Measurements from ENCODE around the gene KLHL24.
"Not testable (repeated sequence)": the region's sequence is repeated elsewhere in the genome, so short reads cannot be mapped to it uniquely, and the experiment has no call there.

Gene KLHL24

DNA sequence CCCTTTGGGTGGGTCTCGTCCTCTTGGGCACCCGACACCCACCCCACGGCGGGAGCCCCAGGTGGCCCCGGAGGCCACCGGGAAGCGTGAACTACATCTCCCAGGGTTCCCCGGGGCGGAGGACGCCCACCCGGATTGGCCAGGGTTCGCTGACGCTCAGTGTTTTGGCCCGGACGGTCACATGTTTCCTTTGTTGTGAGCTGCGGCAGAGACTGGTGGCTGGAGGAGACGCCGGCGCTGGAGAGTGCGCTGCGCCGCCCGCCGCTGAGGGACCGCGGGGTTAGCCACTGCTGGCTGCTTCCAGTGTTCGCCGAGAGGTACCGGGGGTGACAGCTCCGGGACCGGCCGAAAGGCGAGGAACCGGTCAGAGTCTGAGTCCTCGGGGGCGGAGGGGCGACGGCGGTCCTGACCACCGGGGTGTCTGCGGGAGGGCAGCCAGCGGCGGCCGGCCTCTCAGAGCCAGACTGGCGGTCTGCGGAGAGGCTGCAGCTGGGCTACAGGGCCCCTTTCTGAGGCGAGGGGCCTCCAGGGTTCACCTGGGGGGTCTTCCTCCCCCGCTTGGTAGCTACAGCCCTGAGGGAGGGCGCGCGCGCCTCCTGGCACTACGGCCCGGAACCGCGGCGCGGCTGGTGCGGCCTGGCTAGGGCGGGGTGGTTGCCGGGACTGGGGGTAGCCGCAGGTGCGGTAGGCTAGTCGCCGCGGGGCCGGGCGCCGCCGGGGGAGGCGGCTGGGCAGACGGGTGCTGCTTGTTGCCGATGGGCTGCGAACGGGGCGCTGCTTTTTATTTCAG is at the start of gene KLHL24:
Gene KLHL24 (plus strand): TSS at position 193 of the 790 bp plus-strand sequence. CDS start 14,734 bp downstream, outside the sequence.
- DNase-seq (ENCODE audit: low spot score), result peak; percentile 95

GRCh38 chr3:183586477-183586876 is 48.9 kb upstream of the KLHL24 start:
- DNase-seq (ENCODE audit: low spot score), result no peak

DNA sequence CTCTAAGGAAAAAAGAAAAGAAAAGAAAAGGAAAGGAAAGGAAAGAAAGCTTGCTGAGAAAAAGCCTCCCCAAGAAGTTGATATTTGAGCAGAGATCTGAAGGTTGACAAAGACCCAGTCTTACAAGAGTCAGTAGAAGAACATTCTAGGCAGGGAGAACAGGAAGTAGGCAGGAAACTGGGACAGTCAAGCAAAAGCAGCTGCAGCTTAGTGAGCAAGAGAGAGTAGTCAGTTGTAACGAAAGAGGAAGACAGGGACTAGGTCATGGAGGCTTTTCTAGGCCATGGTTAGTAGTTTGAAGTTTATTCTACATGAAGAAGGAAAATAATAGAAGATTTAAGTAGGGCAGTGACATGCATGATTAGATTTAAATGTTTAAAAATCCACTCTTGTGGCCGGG is 48.1 kb upstream of the KLHL24 start:
- no peak for DNase-seq (ENCODE audit: low spot score)

DNA sequence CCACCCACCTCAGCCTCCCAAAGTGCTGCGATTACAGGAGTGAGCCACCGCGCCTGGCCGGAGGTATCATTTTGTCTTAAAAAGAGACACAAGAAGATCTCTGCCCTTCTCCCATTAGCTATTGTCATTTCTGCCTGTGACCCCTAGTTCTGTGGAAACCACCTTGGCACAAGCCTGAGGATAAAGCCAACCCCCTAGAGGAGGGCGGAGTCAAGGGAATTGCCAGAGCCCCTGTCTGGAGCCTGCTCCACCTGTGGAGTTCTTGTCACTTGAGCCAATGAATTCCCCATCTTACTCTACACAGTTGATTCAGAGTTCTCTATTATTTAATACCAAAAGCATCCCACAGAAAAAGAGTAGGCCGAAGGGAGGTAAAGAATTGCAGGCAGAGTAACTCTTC is 45.0 kb upstream of the KLHL24 start:
- no peak for DNase-seq (ENCODE audit: low spot score)

- no peak for DNase-seq (ENCODE audit: low spot score)
Observed at GRCh38 chr3:183591881-183592521, 43.4 kb upstream of the KLHL24 start.

- DNase-seq (ENCODE audit: low spot score), result no peak
Observed at GRCh38 chr3:183592821-183593220, 42.6 kb upstream of the KLHL24 start.

- DNase-seq (ENCODE audit: low spot score), result no peak
Observed at GRCh38 chr3:183594636-183595035, 40.8 kb upstream of the KLHL24 start.

DNA sequence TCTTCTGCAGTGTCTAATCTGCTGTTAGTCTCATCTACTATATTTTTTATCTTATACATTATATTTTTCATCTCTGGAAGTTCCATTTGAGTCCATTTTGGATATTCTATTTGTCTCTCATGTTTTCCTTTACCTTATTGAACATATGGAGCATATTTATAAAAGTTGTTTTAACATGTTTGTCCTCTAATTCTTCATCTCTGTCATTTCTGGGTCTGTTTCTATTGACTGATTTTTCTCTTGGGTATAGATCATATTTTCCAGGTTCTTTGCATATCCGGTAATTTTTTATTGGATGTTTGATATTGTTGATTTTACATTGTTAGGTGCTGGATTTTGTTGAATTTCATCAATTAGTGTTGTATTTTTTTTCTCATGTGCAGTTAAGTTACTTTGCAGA is 37.5 kb upstream of the KLHL24 start:
- no peak for DNase-seq (ENCODE audit: low spot score)

DNA sequence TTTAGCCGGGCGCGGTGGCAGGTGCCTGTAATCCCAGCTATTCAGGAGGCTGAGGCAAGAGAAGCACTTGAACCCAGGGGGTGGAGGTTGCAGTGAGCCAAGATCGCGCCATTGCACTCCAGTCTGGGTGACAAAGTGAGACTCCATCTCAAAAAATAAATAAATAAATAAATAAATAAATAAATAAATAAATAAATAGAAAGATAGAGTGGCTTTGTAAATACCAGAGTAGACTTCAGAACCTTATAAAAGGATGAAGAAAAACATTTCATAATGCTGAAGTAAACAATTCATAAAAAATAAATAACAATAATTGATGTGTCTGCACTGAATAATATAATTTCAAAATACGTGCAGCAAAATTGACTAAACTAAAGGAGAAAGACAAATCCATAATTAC is 24.1 kb upstream of the KLHL24 start:
- DNase-seq (ENCODE audit: low spot score), result not testable (repeated sequence)

- DNase-seq (ENCODE audit: low spot score), result no peak
Observed at GRCh38 chr3:183613366-183614285, 21.8 kb upstream of the KLHL24 start.

GRCh38 chr3:183618542-183618941 is 16.9 kb upstream of the KLHL24 start:
- DNase-seq (ENCODE audit: low spot score), result no peak

- no peak for DNase-seq (ENCODE audit: low spot score)
Observed at GRCh38 chr3:183619010-183619409, 16.4 kb upstream of the KLHL24 start.

DNA sequence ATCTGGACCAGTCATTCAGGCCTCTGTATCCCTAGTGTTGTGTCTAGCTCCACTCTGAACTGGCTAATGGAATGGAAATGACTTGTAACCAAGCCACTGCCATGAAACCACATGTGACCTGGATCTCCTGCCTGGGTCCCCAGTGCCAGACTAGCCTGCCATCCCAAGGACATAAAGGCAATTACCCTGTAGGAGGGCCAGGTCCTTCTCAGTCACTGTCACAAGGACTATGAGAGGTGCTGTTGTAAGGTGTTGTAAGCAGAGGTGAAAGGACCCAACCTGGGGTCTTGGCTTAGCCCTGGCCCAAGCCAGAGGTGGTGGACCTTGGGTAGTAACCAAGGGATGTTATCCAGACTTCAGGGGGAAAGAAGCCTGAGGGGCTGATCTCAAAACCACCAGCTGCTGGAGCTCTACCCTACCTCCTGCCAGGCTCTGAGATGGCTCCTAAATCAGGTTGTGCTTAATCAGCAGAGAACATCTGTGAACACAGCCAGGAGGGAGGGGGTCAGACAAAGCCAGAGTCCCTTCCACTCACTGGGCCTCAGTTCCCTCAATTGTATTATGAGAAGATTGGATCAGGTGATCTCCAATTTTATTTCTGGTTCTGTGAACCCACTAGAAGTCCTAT is 15.7 kb upstream of the KLHL24 start:
- DNase-seq (ENCODE audit: low spot score), result no peak

DNA sequence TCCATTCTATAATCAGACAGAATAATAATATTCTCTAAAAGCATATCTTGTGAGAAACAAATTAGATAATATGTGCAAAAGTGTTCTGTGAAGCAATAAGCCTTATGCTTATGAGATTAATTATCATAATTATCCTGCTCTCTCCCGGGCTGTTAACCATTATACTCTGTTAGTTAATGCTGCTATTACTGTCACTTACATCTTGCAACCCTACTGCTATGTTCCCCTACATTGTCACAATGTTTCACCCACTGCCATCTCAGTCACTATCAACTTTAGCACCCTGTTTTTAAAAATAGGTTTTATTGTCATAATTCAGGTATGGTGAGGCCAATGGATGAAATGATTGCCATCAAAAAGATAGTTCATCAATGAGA is 15.2 kb upstream of the KLHL24 start:
- no peak for DNase-seq (ENCODE audit: low spot score)

DNA sequence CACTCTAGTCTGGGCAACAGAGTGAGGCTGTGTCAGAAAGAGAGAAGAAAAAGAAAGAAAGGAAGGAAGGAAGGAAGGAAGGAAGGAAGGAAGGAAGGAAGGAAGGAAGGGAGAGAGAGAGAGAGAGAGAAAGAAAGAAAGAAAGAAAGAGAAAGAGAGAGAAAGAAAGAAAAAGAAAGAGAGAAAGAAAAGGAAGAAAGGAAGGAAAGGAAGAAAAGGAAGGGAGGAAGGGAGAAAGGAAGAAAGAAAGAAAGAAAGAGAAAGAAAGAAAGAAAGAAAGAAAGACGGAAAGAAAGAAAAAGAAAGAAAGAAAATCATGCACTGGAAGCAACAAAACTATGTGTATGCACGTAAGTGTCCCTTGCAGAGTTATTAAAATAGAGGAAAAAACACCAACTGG is 12.9 kb upstream of the KLHL24 start:
- not testable (repeated sequence) for DNase-seq (ENCODE audit: low spot score)

GRCh38 chr3:183626877-183627594 is 8.4 kb upstream of the KLHL24 start:
- DNase-seq (ENCODE audit: low spot score), result no peak

GRCh38 chr3:183629546-183630301 is 5.7 kb upstream of the KLHL24 start:
- no peak for DNase-seq (ENCODE audit: low spot score)

DNA sequence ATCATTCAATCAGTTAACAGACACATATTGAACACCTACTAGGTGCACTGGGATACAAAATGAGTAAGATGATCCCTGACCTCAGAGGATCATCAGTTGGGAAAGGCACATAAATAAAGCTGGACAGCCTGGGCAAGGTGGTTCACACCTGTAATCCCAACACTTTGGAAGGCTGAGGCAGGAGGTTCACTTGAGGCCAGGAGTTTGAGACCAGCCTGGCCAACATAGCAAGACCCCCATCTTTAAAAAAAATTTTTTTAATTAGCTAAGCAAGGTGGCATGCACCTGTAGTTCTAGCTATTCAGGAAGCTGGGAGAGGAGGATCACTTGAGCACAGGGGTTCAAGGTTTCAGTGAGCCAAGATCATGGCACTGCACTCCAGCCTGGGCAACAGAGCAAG is 3.7 kb upstream of the KLHL24 start:
- no peak for DNase-seq (ENCODE audit: low spot score)

GRCh38 chr3:183632725-183633124 is 2.7 kb upstream of the KLHL24 start:
- not testable (repeated sequence) for DNase-seq (ENCODE audit: low spot score)

GRCh38 chr3:183634707-183635106 is 716 bp upstream of the KLHL24 start:
- no peak for DNase-seq (ENCODE audit: low spot score)

GRCh38 chr3:183635107-183635430 is 354 bp upstream of the KLHL24 start:
- no peak for DNase-seq (ENCODE audit: low spot score)
